Body of pancreas (tissue), 4 donors: Measurements from ENCODE around the gene ARHGAP6. TPM values are rescaled to one million over a fixed set of nuclear protein-coding genes. Genes with fewer than 3 reads are reported as not detected.

Source experiments
- ATAC-seq: fragments of 150-250 bp; one replicate; pipeline ENCODE4 v1.9.1; 2016
- DNase-seq, 4 donors: peaks; one replicate each; pipeline ENCODE4 v3.0.0-alpha.2; 2019
- H3K27ac ChIP-seq, 4 donors: fragments of 200-600 bp; sonication (generic); 1 replicate in 3 of 4; 2 replicates in 1 of 4; pipeline versions ENCODE4 v1.5.1 to v1.6.1; 2016 to 2019; ENCODE audit warnings: mild to moderate bottlenecking in 1 of 4, mixed read lengths in 1 of 4, moderate library complexity in 1 of 4
- H3K27me3 ChIP-seq, 2 donors: fragments of 200-600 bp; sonication (generic); one replicate each; pipeline ENCODE4 v1.6.0; 2016; ENCODE audit warnings: mild to moderate bottlenecking in 1 of 2
- H3K36me3 ChIP-seq, 2 donors: fragments of 200-600 bp; sonication (generic); replicated peaks in 1 of 2; 2 replicates each; pipeline ENCODE4 v1.5.1; 2016; ENCODE audit warnings: low read depth in 2 of 2; ENCODE audit not compliant: insufficient read depth in 1 of 2
- H3K4me1 ChIP-seq: fragments of 200-600 bp; sonication (generic); one replicate; pipeline ENCODE4 v1.6.0; 2016
- H3K4me3 ChIP-seq, 2 donors: fragments of 200-600 bp; sonication (generic); 1 replicate in 1 of 2; 2 replicates in 1 of 2; pipeline ENCODE4 v1.5.1; 2016 to 2019
- H3K9me3 ChIP-seq, 3 donors: fragments of 200-600 bp; sonication (generic); 1 replicate in 2 of 3; 2 replicates in 1 of 3; pipeline ENCODE4 v1.5.1; 2016
- CTCF ChIP-seq, 7 experiments: fragments of 450-650 bp in 4 of 7; fragments of 200-600 bp in 3 of 7; sonication (generic) in 3 of 7; IDR thresholded peaks; one replicate each; pipeline ENCODE4 v1.5.1; 2016 to 2019; ENCODE audit warnings: antibody characterized with exemption in 7 of 7
- POLR2A ChIP-seq, 3 donors: fragments of 450-650 bp; IDR thresholded peaks; one replicate each; pipeline ENCODE4 v1.6.1; 2016; ENCODE audit warnings: antibody characterized with exemption in 3 of 3, mild to moderate bottlenecking in 2 of 3
- WGBS, 2 donors: methylation state at CpG; one replicate each; pipeline ENCODE4 v1.1.5; 2017; 5-methylcytosine and 5-hydroxymethylcytosine counted together
- intact Hi-C: fragments of 100-400 bp; cut with DNase I; formaldehyde crosslinking; loops from one replicate; pipeline ENCODE4 v1.15.1; 2023
- total RNA-seq, 2 donors: library from RNA; depleted of rRNA; stranded (reverse); fragments of >200 nt; gene quantifications; one replicate each; pipeline ENCODE4 v1.1.0, GENCODE V29; 2016

ARHGAP6 gene
- total RNA-seq, 2 donors from 2014 or later = 2.3 to 10.9 TPM

- Histone ChIP-seq H3K4me1 (no peaks in the 10 kb centered on the region), H3K36me3 (no peaks in the 10 kb centered on the region), H3K4me3 (no peak overlapping the region), H3K27ac (no peak overlapping the region), H3K27me3 (no peaks in the 10 kb centered on the region), H3K9me3 (no peaks in the 10 kb centered on the region)
- WGBS, 2 donors = 65 to 95% methylated on average over 2 of the region's 2 CpGs
- intact Hi-C loops = no loop called here
- no peak for TF ChIP-seq CTCF (IDR thresholded peaks at IDR 0.05)
- TF ChIP-seq POLR2A (IDR thresholded peaks at IDR 0.05) = no peak
- ATAC-seq = no peak
- DNase-seq = no peak
These were observed 56.6 kb downstream of the ARHGAP6 start for GRCh38 chrX:11609109-11609508.

GRCh38 chrX:11606408-11606807 is 59.3 kb downstream of the ARHGAP6 start:
- no peaks in the 10 kb centered on the region for H3K27me3 ChIP-seq
- TF ChIP-seq CTCF (IDR thresholded peaks at IDR 0.05) (no peak), POLR2A (IDR thresholded peaks at IDR 0.05) (no peak)
- H3K4me3 ChIP-seq = no peak overlapping the region
- H3K27ac ChIP-seq = no peak overlapping the region
- intact Hi-C loops = no loop called here
- no peaks in the 10 kb centered on the region for H3K9me3 ChIP-seq
- no peak for DNase-seq
- no peaks in the 10 kb centered on the region for H3K36me3 ChIP-seq
- no peak for ATAC-seq
- H3K4me1 ChIP-seq = no peaks in the 10 kb centered on the region

- ATAC-seq = no peak
- Histone ChIP-seq H3K27me3 (no peaks in the 10 kb centered on the region), H3K4me1 (no peaks in the 10 kb centered on the region), H3K4me3 (no peak overlapping the region), H3K36me3 (no peaks in the 10 kb centered on the region), H3K9me3 (no peaks in the 10 kb centered on the region), H3K27ac (no peak overlapping the region)
- WGBS, 2 donors = 58 to 82% methylated on average over 1 to 3 of the region's 3 CpGs
- intact Hi-C loops = no loop called here
- TF ChIP-seq POLR2A (IDR thresholded peaks at IDR 0.05) (no peak), CTCF (IDR thresholded peaks at IDR 0.05) (no peak)
- DNase-seq = no peak
These were observed 65.1 kb downstream of the ARHGAP6 start for GRCh38 chrX:11600578-11600977.

GRCh38 chrX:11597479-11597878 is 68.2 kb downstream of the ARHGAP6 start:
- DNase-seq = no peak
- TF ChIP-seq POLR2A (IDR thresholded peaks at IDR 0.05) = no peak
- TF ChIP-seq CTCF (IDR thresholded peaks at IDR 0.05) = no peak
- H3K27me3 ChIP-seq = no peaks in the 10 kb centered on the region
- H3K36me3 ChIP-seq = no peaks in the 10 kb centered on the region
- WGBS, 2 donors = 12 to 17% methylated on average over 2 of the region's 2 CpGs
- H3K4me1 ChIP-seq = no peaks in the 10 kb centered on the region
- no peak for ATAC-seq
- H3K27ac ChIP-seq = no peak overlapping the region
- no peak overlapping the region for H3K4me3 ChIP-seq
- intact Hi-C loops = no loop called here
- H3K9me3 ChIP-seq = no peaks in the 10 kb centered on the region

- intact Hi-C loops = no loop called here
- Histone ChIP-seq H3K4me3 (no peak overlapping the region), H3K9me3 (no peaks in the 10 kb centered on the region), H3K27ac (no peak overlapping the region), H3K36me3 (no peaks in the 10 kb centered on the region), H3K27me3 (no peaks in the 10 kb centered on the region), H3K4me1 (no peaks in the 10 kb centered on the region)
- no peak for DNase-seq
- TF ChIP-seq CTCF (IDR thresholded peaks at IDR 0.05) (no peak), POLR2A (IDR thresholded peaks at IDR 0.05) (no peak)
- ATAC-seq = no peak
These were observed 73.9 kb downstream of the ARHGAP6 start for GRCh38 chrX:11591723-11592346.
